Amniotic stem cell (primary cell): ENCODE results near the gene VGLL1.
A peak's percentile ranks its signal among the peaks of the same experiment; 100 is the strongest.

Source experiments
- DNase-seq: peaks from one replicate; lab custom pipeline; 2025; lab: John Stamatoyannopoulos, UW

VGLL1 gene

DNA sequence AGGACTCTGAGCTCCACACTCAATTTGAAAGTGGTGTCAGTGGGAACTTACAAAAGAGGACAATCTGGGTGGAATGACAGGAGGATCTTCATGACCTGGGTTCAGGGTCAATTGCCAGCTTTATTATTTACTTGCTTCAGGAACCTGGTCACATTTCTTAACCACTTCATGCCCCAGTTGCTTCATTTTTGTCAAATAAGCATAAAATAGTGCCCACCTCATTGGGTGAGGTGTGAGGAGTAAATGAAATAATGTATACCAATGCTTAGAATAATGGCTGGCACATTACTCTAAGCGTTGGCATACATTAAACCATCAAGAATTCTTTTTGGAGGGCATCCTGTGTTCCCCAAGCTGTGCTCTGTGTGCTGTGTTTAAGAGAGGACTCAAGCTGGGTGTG is 19.4 kb downstream of the VGLL1 start:
- no peak for DNase-seq

DNA sequence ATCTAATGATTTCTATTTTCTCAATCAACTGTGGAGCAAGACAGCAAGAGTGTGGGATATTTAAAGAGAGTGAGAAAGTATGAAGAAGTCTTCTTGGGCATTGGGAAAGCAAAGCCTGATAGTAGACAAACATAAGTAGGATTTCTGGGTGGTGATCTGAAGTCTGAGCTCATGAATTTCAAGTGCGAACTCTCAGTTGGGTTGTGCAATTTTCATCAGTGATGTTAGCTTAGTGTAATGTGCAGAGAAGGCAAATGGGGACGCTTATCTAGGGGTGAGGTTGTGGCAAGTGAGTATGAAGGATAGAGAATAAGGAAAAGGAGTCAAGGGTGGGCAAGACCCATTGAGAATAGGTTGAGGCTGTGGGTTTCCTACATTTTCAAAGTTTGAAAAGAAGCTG is 23.7 kb downstream of the VGLL1 start:
- DNase-seq = no peak

- DNase-seq = no peak
These were observed 40.0 kb downstream of the VGLL1 start for GRCh38 chrX:136572030-136572429.

DNA sequence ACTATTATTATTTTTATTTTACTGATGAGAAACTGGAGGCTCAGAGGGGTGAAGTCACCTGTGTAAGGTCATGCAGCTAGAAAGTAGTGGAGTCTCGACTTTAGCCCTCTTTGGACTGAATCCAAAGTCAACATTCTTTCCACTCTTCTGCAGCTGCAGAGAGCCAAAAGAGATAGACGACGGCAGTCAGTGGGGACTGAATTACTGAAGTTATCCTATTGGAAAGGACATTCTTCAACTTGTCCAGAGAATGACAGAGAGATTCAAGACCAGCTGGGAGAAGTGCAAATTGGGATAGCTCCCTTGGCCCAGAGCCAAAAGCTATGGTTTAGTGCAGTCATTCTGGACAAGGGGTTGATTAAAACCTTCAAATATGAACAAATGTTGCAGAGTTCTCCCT is 42.5 kb downstream of the VGLL1 start:
- DNase-seq = no peak

GRCh38 chrX:136577552-136577951 is 45.5 kb downstream of the VGLL1 start:
- DNase-seq = peak; percentile 12

- no peak for DNase-seq
These were observed 48.3 kb downstream of the VGLL1 start for GRCh38 chrX:136580316-136580715.

GRCh38 chrX:136582624-136583023 is 50.6 kb downstream of the VGLL1 start:
- DNase-seq = no peak

DNA sequence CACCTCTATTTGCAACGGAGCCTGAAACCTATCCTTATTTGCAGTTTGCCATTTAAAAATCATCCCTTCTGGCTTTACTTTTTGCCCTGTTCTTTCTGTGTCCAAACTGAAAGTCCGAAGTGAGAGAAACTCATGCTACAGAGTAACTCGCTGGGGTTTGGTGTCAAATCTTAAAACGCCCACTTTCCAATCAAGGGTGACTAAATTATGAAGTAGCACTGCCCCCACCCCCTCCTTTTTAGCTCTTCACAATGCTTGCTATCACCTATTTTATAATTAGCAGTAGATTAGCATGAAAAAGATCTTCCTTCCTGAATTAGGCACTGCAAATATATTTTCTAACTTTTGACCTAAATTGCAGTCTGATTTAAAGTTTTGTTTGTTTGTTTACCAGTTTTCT is 52.5 kb downstream of the VGLL1 start:
- no peak for DNase-seq

- DNase-seq = no peak
These were observed 53.2 kb downstream of the VGLL1 start for GRCh38 chrX:136585262-136585661.

DNA sequence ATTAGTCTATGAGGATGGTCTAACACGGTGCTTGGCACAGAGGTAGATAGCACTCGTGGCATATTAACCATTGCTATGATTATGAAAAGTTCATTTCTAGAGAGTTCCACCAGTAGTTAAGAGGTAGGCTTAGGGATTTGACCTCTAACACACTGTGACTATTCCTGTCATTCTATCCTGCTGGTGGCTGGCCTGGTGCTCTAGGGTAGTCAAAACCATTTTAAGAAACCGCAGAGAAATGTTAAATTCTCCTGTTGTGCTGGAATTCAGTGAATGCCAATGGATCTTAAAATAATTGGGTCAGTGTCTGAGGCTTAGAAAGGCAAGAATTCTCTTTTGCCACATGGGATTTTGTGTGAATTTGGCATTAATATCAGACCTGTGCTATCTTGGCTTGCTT is 53.9 kb downstream of the VGLL1 start:
- DNase-seq = no peak

DNA sequence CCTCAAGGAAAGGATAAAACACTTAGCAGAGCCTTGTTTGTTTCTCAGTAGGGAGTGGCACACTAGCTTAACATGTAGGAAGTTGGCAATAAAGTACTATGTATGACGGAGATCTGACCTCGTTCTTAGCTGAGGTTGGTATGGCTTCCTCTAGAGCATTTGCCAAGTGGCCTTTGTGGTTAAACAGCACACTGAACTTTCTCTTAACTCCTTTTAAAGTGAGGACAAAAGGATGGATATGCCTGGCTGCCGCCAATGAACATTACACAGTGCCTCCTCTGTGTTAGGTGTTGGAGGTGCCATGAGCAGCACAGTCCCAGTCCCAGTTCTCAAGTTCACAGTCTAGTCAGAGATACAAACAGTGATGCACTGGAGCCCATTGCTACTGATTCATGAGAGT is 54.4 kb downstream of the VGLL1 start:
- DNase-seq = no peak

- DNase-seq = no peak
These were observed 55.5 kb downstream of the VGLL1 start for GRCh38 chrX:136587532-136587931.

GRCh38 chrX:136588036-136588435 is 56.0 kb downstream of the VGLL1 start:
- no peak for DNase-seq

DNA sequence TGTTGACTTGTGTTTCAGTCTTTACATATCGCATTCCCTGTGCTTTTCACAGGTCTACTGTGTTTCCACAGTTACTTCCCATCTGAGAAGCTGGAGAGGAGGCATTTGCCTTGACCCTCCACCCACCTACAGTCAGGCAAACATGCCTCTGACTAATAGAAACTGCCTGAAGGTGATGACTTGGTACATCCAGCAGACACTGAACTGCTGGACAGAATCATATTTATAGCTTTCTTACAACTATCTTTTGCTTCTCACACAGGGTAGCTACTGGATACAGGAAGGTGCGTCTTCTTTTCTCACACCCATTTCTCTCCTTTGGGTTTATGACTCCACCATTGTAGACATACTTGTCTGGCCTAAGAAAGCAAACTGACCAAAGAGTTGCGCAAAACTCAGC is 58.0 kb downstream of the VGLL1 start:
- no peak for DNase-seq

DNA sequence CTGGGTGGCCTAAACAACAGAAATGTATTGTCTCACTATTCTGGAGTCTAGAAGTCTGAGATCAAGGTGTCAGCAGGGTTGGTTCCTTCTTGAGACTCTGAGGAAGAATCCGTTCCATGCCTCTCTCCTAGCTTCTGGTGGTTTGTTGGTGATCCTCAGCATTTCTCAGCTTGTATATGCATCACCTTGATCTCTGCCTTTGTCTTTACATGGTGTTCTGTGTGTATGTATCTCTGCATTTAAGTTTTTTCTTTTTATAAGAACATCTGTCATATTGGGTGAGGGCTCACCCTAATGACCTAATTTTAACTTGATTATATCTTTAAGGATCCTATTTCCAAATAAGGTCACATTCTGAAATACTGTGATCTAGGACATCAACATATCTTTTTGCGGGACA is 65.3 kb downstream of the VGLL1 start:
- DNase-seq = no peak

DNA sequence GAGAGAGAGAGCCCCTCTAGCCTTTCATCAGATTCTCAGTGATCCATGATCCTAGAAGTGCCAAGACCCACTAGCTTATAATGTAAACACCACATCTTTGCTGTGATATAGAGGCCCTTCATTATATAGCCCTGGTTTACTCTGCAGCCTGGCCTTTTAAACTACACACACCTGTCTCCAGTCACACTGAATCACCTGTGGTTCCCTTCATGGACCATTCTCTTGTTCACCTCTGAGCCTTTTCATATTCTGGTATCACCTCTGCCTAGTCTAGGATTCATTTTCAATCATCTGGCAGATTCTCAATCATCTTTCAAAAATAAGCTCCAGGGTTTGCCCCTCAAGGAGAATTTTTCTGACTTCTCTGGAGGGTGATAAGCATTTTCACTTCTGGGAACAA is 65.9 kb downstream of the VGLL1 start:
- DNase-seq = no peak

GRCh38 chrX:136598631-136599030 is 66.6 kb downstream of the VGLL1 start:
- no peak for DNase-seq

DNA sequence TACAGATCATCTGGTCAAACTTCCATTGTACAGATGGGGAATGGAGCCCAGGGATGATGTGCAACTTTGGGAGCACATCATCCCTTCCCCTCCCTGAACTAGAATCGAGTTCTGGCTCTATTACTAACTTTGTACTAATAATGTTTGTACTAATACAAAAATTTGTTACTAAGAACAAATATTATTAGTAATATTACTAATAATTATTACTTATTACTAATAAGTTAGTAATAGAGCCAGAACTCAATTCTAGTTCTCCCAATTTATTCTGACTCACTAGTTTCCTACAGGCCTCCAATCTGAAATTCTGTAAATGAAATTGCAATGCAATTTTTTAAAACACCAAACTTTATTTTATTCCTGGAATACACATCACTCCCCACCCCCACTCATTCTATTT is 68.0 kb downstream of the VGLL1 start:
- no peak for DNase-seq
